DOHH2 (cell line): ENCODE data around the gene AHCTF1.

Source experiments
- EZH2phosphoT487 ChIP-seq: fragments of 200-600 bp; sonication (generic); IDR thresholded peaks from 2 replicates; pipeline ENCODE4 v1.6.1; 2017; ENCODE audit warnings: borderline replicate concordance, mild to moderate bottlenecking, antibody characterized with exemption, low read length, moderate library complexity, mixed read lengths
- TF ChIP-seq, protein P1 (sequence below): fragments of 200-600 bp; sonication (generic); IDR thresholded peaks from one replicate; pipeline ENCODE4 v1.5.1; 2014; ENCODE audit warnings: antibody characterized with exemption, mild to moderate bottlenecking, low read depth, low read length; ENCODE audit not compliant: poor library complexity, severe bottlenecking

DNA sequence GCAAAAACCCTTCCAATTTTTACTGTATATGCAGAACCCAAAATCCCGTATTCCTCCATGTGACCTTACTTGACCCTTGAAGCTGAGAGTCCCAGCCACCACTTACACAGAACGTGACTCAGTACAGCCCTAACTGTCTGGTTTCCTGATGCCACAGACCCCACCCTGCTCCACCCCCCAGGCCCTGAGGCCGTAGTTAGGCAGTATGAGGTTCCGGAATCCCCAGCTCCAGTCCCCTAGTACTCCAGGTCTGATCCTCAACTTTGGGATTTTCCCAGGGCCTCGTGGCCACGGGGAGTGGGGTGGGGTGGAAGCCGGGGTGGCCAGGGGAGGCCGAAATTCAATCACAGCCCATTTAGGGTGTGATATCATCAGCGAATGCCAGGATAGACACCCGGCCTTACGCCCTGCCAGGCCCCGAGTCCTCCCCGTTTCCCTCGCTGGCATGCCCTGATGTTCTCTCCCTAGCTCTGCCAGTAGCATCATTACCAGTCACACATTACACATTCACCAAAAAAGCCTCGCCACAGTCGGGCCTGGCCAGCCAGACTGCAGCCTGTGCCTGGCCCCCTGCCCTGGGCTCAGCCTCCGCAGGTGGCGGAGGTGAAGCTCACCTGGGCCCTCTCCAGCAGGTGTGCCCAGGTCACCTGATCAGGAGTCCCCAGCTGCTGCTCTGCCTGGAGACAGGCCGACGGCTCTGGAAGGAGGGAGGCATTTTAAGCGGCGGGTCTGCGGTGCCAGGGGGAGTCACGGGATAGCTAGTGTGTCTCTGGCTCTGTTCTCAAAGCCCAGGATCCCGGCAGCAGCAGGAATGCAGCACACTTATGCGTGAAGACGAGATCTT lies 136.7 kb downstream of the AHCTF1 start:
- TF ChIP-seq, protein P1, sequence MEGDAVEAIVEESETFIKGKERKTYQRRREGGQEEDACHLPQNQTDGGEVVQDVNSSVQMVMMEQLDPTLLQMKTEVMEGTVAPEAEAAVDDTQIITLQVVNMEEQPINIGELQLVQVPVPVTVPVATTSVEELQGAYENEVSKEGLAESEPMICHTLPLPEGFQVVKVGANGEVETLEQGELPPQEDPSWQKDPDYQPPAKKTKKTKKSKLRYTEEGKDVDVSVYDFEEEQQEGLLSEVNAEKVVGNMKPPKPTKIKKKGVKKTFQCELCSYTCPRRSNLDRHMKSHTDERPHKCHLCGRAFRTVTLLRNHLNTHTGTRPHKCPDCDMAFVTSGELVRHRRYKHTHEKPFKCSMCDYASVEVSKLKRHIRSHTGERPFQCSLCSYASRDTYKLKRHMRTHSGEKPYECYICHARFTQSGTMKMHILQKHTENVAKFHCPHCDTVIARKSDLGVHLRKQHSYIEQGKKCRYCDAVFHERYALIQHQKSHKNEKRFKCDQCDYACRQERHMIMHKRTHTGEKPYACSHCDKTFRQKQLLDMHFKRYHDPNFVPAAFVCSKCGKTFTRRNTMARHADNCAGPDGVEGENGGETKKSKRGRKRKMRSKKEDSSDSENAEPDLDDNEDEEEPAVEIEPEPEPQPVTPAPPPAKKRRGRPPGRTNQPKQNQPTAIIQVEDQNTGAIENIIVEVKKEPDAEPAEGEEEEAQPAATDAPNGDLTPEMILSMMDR: no peak
- no peak for TF ChIP-seq EZH2phosphoT487
